Stimulated activated CD4-positive, alpha-beta T cell treated with anti-CD3 and anti-CD28 coated beads, TNF-alpha, amount 100 ng/mL, for 24 hours (primary cell): ENCODE measurements around the gene DGKG.

ENCODE experiments used
- DNase-seq, 3 experiments: peaks; one replicate each; pipeline ENCODE4 v3.0.0-alpha.2; 2020; ENCODE audit warnings: low read depth in 3 of 3

DGKG gene

DNA sequence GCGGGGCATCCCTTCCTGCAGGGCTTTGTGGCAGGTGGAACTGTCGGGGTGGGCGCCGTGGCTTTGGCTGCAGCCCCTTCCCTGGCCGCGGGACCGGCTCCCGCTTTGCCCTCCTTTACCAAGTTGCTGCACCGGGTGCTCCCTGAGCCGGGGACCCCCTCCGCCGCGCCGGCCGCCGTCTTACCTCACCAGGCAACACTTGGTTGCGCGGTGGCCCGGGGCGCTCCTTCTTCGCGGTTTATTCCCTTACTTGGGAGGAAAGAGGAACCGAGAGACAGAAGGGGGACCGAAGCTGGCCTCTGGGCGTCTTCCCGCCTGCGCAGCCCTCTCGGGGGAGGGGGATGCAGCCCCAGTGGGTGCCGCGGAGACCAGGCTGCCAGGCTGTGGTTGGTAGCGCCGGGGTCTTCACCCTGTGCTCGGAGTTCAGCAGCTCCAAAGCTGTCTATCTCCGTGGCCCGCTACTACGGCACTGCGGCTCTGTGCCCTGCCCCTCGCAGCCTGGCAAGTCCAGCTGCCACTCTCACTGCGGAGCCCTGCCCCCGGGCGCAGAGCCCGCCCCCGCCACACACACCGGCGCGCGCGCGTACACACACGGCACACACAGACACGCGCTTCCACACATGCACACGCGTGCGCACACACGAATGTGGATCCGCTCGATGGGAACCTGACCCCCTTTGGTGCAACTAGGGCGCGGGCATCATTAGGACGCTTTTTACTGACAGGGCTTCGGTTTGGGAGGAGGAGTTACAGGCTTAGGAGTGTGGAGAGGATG is at the start of gene DGKG:
Gene DGKG, minus strand, starts transcription at position 473 of the 775 bp plus-strand sequence. CDS start 41,775 bp downstream, outside the sequence.
- DNase-seq: peak in 1 of 3 experiments; percentile 19

DNA sequence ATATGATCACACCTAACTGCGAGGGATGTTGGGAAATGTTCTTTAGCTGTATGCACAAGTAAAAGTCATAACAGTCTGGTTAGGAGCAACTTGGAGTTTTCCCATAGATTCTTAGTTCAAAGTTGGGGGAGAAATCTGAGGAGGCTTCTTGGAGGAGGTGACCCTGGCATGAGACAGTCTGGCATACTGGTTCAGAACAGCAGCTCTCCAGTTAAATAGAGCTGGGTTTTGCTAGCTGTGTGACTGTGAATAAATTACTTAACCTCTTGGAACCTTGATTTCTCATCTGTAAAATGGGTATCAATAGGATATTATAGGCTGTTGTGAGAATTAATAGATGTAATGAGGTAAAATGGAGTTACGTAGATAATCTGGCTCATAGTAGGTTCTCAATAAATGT is 49.1 kb upstream of the DGKG start:
- DNase-seq: no peak

DNA sequence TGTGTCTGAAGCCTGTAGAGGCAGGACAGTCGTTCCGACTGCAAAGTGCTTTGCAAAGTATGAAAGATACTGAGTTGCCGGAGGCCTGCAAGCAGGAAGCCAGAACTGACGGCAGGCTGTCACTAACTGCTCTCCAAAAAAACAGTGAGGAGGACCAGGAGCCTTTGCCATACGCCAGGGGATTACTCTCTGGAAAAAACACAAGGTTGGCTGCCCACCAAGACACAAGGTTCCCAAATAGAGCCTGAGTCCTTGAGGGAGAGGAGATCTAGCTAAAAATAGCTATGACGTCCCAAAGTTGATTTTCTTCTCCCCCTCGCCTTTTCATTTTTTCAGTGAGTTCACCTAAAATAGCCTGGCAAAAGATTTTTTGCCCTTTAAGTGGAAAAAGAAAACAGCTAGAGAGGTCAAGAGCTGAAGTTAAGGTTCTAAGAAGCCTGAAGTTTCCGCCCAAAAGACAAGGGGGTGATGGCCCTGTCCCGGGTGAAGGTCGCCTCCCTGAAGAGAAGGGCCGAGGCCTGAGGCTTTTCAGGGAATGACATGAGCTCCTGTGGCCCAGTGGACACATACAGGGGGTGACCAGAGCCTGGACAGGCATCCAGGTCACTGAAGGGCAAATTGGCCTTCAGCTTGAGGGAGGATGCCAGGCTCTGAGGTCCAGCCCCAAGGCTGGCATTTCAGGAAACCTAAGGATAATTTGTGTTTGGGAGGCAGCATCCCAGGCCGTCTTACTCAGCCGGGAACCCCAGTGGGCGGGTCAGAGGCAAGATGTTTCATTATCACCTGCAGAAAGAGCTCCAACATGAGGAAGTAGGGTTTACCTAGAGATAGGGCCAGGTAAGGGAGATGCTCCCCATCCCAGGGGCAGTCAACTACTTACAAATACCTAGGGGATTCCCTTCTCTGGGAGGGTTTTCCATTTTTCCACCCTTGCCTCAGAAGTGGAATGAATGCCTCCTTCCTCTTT is 44.9 kb upstream of the DGKG start:
- no peak for DNase-seq

DNA sequence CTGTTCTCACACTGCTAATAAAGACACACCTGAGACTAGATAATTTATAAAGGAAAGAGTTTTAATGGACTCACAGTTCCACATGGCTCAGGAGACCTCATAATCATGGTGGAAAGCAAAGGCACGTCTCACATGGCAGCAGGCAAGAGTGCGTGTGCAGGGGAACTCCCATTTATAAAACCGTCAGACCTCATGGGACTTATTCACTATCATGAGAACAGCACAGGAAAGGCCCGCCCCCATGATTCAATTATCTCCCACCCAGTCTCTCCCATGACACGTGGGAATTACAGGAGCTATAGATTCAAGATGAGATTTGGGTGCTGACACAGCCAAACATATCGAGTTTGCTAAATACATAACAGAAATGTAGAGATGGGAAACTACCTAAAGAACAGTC is 39.5 kb upstream of the DGKG start:
- no peak for DNase-seq

DNA sequence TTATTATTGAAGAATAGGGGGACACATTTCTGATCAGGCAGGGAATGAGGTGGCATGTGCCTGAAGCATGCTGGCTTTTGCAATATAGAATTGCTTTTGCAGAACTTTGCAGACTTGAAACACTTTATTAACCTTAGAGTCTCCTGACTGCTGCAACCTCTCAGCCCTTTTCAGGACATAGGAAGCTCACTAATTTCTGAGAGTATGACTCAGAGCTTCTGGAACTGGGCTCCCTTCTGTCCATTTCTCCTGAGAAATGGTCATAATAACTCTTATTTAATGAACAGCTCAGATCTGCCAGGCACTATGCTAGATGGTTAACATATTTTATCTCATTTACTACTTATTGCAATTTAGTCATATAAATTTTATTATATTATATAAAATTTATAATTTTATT is 38.6 kb upstream of the DGKG start:
- no peak for DNase-seq

DNA sequence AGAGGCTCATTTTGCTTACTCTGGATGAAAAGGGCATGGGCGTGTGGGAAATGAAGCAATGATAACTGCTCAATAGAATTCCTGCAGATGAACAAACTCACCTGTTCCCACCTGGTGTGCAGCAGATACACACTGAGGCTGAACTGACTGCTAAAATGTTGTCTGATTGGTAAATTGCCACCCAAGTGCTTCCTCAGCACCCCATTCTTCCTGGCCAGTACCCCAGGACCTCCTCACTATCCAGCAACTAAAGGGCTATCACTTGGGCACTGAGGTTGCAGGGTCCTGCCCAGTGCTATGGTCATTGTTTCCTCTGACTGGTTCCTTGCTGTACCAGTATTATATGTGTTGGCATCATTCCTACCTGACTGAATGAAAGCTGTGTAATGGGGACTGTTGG is 38.0 kb upstream of the DGKG start:
- no peak for DNase-seq

DNA sequence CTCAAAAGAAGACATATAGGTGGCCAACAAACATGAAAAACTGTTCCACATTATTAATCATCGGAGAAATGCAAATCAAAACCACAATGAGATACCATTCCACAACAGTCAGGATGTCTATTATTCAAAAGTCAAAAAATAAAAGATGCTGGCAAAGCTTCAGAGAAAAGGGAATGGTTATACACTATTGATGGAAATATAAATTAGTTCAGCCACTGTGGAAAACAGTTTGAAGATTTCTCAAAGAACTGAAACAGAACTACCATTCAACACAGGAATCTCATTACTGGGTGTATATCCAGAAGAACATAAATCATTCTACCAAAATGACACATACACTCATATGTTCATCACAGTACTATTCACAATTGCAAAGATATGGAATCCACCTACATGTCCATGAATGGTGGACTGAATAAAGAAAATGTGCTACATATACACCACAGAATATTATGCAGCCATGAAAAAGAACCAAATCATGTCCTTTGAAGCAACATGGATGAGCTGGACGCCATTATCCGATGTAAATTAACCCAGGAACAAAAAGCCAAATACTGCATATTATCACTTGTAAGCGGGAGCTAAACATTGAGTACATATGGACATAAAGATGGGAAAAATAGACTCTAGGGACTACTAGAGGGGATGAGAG is 32.7 kb upstream of the DGKG start:
- no peak for DNase-seq

DNA sequence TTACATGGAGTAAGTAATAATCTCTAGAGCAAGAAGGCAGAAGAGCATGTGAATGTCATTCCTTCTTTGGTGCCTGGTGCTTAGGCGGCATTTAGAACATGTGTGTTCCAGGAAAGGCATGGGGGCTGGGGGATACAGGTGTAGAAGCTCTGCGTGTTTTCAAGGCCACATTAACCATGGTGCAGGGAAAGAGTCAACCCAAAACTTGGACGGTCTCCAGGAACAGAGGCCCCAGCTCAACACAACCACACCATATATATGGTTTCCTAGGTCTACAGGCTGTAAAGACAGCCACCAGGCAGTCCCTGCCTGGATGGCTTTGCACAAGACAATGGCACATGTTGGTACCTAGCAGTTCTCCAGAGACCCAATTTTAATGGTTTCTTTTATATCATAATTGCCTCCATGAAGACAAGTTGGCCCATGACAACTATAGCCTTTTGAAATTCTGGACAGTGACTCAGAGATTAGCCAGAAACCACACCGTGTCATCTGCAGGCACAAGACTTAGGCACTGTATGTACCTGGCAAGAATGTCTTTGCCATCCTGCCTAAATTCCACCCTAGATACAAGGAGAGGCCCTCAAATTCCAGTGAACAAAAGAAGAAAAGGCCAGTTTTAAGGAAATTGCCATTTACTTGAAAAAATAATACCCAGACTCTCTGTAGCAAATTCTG is 25.0 kb upstream of the DGKG start:
- DNase-seq: no peak

DNA sequence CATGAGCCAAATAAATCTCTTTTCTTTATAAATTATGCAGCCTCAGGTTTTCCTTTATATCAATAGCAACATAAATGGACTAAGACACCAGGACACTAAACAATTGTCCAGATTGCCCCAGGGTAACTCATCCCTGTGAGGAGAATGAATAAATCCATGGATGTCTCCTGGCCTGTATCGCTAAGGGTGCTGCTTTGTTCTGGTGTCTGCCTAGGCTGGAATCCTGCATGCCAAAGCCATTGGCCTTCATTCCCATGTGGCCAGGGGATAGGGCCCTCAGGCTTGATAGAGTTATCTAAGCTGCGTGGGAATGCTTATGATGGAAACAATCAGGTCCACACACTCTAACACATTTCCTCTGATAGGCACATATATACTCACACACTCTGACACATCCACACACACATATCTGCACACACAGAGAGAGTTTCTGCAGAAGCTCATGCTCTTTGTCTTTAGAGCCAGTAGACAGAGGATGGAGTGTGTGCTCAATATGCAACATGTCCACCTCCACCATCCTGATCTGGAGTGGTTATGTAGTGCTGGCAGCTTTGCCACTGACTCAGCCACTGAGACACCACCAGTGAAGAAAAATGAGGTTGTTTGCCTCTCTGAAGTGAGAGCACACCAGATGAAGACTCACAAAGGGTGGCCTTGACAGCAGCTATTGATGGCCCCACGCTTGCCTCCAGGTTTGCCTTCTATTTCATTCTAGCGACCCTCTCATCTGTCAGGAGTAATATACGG is 24.0 kb upstream of the DGKG start:
- no peak for DNase-seq

DNA sequence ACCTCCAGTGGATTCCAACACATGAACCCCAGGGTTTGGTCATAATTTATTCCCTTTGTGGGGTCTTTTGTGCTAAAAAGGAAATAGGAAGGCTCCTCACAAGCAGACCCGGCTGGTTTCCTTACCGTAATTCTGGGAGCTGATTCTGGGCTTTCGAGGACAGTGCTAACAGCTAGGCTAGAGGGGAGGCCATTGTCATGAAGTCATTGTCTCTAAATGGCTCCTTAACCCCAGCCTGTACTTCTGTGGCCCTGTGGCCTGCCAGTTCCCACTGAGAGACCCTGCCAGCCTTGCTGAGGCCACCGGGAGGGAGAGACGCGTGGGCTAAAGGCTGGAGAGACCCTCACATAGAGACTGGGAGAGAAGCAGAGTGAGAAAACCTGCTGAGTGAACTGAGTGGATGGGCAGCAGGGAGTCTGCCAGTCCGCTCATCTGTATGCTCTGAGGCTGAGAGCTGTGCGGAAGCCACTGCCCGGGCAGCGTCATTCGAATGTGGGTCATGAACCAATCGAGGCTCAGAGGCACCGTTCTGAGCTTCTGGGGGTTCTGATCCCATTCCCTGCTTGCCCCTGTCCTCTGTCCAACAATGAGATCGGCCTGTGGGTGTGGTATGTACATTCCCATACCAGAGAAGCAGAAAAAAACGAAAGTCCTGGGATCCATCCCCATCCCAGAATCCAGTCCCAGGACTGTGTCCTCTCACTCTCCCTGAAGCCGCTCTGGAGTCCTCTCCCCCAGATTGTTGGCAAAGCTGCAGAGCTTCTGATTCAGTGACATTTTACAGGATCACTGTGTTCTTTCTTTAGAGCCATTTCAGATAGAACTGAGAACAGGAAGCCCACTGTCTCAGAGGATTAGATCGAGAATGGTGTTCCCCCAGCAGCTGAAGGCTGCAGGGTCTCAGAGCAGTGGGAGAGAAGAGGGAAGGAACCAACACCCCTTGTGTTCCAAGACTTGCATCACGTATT is 21.3 kb upstream of the DGKG start:
- no peak for DNase-seq

DNA sequence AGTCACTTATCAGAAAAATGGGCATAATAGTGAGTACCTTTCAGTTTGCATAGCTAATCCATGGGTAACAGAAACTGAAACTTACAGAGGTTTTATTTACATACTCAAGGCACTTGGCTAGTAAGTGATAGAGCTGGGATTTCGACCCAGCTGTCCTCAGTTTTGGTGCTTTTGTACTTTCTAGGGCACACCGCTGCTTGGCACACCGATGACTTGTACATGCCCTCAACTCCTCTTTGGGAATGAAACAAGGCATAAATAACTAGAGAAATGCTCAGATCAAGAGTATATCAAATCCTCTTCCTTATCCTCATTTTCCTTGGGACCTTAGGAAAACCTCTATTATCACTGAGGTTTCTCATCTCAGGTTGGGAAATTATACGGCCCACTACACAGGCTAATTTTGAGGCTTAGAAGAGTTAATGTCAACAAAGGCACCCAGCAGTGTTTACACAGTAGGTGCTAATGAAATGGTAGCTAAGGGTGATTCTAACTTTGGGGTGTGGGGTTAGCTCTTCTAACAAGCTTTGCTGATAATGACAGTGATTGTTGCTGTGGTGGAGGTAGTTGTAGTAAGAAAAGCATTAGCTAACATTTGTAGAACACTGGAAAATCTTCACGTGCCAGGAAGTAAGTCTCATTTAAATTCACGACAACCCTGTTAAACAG is 20.3 kb upstream of the DGKG start:
- DNase-seq: no peak

DNA sequence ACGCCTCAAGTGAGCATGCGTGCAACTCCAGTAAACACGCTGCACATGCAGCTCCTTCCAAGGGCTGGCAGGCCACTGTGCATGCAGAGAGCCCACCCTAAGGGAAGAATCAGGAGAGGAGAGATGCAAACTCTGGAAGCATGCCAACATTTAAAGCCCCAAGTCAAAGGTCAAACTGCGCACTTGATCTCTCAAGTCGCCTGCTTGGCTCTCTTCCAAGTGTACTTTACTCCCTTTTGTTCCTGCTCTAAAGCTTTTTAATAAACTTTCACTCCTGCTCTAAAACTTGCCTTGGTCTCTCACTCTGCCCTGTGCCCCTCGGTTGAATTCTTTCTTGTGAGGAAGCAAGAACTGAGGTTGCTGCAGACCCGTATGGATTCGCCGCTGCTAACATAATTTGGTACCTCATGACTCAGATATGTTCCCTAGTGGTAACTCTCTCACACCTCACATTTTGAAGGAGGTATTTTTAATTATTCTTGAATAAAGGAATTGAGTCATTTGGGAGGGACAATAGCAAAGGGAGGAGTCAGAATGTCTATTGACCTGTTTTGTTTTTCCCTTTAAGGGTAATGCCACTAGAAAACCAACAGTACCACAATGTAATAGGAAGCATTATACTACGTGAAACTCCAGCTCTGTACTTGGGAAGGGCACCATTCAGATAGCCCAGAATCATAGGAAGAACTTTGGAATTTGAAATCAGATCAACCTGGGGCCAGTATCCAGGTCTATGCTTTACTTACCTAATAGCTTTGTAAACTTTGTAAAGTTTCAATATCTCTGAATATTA is 19.6 kb upstream of the DGKG start:
- DNase-seq: no peak

DNA sequence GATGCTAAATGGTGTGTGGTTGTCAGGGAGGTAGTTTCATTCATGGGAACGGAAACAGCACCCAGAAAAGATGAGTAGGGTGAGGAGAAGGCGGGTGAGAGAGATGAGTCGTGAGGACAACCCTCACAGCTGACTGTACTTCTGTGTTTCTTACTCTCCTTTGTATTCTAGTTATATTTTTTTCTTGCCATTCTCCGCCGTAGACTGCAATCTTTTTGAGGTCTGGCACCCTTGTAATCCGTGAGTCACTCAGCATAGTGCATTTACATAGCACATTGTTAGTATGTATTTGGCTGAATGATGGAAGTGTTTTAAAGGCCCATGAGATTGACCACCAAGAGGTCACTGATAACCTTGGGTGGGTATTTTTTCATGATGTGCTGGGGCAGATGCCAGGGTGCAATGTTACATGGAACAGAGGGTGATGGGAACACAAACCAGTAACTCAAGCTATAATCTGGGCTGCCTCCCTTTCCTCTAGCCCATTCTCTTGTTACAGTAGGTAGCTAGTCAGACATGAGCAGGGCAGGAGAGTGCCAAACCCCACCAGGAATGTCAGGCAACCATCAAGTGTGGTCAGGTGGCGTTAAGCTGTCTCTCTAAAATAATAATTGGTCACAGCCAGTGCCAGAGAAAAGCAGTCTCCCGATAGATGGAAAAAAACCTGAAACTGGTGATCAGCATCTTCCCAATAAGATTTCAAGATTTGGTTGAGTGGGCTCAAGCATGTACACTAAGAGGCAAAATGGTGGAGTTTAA is 18.8 kb upstream of the DGKG start:
- DNase-seq: peak in 1 of 3 experiments; percentile 5

DNA sequence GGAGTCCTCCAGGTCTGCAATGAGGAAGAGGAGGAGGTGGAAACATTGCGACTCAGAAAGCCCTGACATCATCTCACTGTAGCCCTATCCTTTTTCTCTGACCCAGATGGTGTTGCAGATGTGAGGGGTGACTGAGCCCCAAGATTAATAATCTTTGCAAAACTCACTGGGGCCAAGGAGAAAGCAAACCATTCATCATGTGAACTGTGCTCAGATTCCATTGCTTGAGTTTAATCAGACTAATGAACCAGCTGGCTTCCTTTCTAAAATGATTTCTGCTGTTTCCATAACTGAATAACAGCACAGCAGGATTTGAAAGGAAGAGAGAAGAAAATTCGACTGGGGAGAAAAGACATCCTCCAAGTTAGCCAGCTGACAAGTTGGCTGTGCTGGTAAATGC is 13.4 kb upstream of the DGKG start:
- no peak for DNase-seq

DNA sequence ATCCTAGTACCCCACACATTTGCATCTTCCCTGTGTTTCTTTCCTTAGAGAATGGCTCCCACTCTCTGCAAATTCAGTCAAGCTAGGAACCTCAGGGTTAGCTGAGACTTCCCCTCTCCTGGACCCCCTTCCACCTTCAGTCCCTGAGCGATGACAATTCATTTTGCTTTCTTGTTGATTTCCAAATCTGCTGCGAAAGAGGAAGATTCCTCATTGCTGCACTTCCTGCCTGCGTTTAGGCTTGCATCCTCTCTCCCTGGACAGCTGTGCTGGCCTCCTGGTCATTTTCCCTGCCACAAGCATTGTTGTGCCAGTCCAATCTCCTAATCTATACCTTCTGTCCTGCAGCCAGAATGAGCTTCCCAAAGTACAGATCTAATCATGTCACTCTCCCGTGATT is 12.3 kb upstream of the DGKG start:
- no peak for DNase-seq

DNA sequence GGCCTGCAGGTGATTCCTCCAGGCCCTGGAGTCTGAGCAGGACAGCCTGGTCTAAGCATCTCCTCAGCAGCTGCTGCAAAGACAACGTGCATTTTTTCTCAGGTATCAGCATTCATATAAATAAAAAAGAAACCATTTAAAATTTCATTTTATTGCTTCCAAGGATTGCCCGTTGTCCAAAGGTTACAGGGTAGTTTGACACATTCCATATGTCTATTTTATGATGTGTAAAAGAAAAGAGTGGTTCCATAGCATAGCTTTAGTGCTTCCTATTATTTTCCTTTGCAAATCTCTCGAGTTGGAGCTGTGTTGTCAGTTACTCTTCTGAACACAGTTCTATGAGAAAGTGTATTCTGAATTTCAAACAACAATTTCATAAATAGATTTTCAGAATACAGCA is 7.2 kb upstream of the DGKG start:
- DNase-seq: no peak

DNA sequence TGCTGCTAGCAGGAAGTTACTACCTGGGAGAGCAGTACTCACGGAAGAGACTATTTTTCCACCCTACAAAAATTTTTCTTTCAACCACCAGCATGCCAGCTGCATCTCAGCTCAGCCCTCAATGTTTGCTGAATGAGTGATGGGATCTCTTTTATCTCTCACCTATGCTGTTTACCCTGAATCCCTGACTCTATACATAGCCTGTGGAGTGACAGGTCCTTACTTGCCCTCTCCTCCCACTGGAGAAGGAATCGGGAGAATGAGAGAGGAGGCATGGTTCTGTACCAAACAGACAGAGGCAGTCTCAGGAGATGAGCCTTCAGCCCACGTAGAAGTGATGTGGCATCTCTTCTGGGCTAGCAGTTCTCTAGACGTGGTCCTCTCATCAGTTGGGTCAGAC is 6.7 kb upstream of the DGKG start:
- DNase-seq: no peak

DNA sequence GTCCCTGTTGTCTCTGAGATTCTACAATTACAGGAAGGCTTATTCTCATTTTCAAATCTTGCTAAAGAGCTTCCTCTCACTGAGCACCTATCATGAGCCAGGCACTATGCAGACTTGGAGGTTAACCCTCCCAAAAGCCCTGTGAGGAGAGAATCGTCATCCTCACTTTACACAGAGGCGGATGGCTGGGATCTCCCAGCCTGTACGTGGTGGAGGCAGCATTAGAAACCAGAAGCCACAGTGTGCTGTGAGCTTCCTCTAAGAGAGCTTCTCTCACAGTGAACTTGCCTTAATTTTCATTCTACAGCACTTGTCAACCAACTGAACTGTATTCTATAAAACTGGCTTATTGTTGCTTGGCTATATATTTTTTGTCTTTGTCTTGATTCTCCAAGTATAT is 6.1 kb upstream of the DGKG start:
- no peak for DNase-seq
